B cell (primary cell): ENCODE data around the gene EGF. TPM values are rescaled to one million over a fixed set of nuclear protein-coding genes. Genes with fewer than 3 reads are reported as not detected.

Source experiments
- ATAC-seq: fragments of 200-7000 bp; cut with Tn5 transposase; one replicate; pipeline ENCODE4 v1.10.0; 2021; ENCODE audit warnings: low read depth, mild to moderate bottlenecking, moderate number of reproducible peaks, moderate library complexity
- CTCF ChIA-PET: fragments of 350-600 bp; sonication (Branson Sonifier 250); formaldehyde crosslinking; loops from one replicate; lab custom pipeline; 2021; ENCODE audit warnings: antibody characterized with exemption, inconsistent platforms; lab: Charles Lee
- POLR2A ChIA-PET: fragments of 350-600 bp; sonication (Branson Sonifier 250); formaldehyde crosslinking; loops from one replicate; lab custom pipeline; 2021; ENCODE audit warnings: antibody characterized with exemption; lab: Charles Lee
- DNase-seq: peaks from one replicate; pipeline ENCODE4 v3.0.0; 2013
- H2AFZ ChIP-seq: 2 replicates; pipeline ENCODE4 v1.6.1; 2012; ENCODE audit warnings: mild to moderate bottlenecking, low read depth, low read length; ENCODE audit not compliant: insufficient read depth, poor library complexity, severe bottlenecking
- H3K27ac ChIP-seq, 2 donors: 1 replicate in 1 of 2; 2 replicates in 1 of 2; pipeline ENCODE4 v1.5.1; 2012 to 2013; ENCODE audit warnings: low read length in 2 of 2, mild to moderate bottlenecking in 2 of 2, moderate library complexity in 1 of 2
- H3K27me3 ChIP-seq, 4 experiments: fragments of 200-600 bp in 1 of 4; sonication (generic) in 1 of 4; replicated peaks in 1 of 4; 1 replicate in 2 of 4; 2 replicates in 2 of 4; pipeline versions ENCODE4 v1.6.1 to v1.7.0; 2013 to 2016; ENCODE audit warnings: low read length in 3 of 4, mild to moderate bottlenecking in 2 of 4, mixed read lengths in 1 of 4, moderate library complexity in 1 of 4; ENCODE audit not compliant: insufficient read depth in 4 of 4, control insufficient read depth in 3 of 4; ENCODE audit errors: control extremely low read depth in 1 of 4
- H3K36me3 ChIP-seq, 2 experiments: replicated peaks in 1 of 2; 1 replicate in 1 of 2; 2 replicates in 1 of 2; pipeline versions ENCODE4 v1.6.1 to v1.7.1; 2013; ENCODE audit warnings: low read length in 1 of 2; ENCODE audit not compliant: insufficient read depth in 2 of 2, control insufficient read depth in 1 of 2; ENCODE audit errors: control extremely low read depth in 1 of 2, extremely low read depth in 1 of 2
- H3K4me1 ChIP-seq, 2 donors: fragments of 200-600 bp in 1 of 2; sonication (generic) in 1 of 2; 1 replicate in 1 of 2; 2 replicates in 1 of 2; pipeline versions ENCODE4 v1.5.1 to v1.6.1; 2013 to 2017; ENCODE audit warnings: low read length in 2 of 2; ENCODE audit not compliant: control insufficient read depth in 2 of 2, insufficient read depth in 2 of 2
- H3K4me2 ChIP-seq: replicated peaks from 2 replicates; pipeline ENCODE3; 2012; ENCODE audit warnings: mild to moderate bottlenecking, low read depth, low read length; ENCODE audit not compliant: poor library complexity, severe bottlenecking
- H3K4me3 ChIP-seq, 5 experiments: fragments of 200-600 bp in 1 of 5; sonication (generic) in 1 of 5; 1 replicate in 3 of 5; 2 replicates in 2 of 5; pipeline versions ENCODE4 v1.5.1 to v1.7.0; 2011 to 2016; ENCODE audit warnings: low read length in 4 of 5, mild to moderate bottlenecking in 4 of 5, low read depth in 2 of 5, control low read depth in 1 of 5, moderate library complexity in 1 of 5; ENCODE audit not compliant: insufficient read depth in 1 of 5; ENCODE audit errors: control extremely low read depth in 1 of 5, extremely low read depth in 1 of 5
- H3K79me2 ChIP-seq: fragments of 200-600 bp; sonication (generic); one replicate; pipeline ENCODE4 v1.6.0; 2016; ENCODE audit warnings: low read length; ENCODE audit not compliant: control insufficient read depth, insufficient read depth
- H3K9ac ChIP-seq: fragments of 200-600 bp; sonication (generic); 2 replicates; pipeline ENCODE4 v1.6.1; 2017; ENCODE audit warnings: mild to moderate bottlenecking, low read length, moderate library complexity
- H3K9me3 ChIP-seq, 3 donors: one replicate each; pipeline versions ENCODE4 v1.6.1 to v1.7.1; 2013; ENCODE audit warnings: low read length in 2 of 3; ENCODE audit not compliant: control insufficient read depth in 2 of 3, insufficient read depth in 1 of 3; ENCODE audit errors: control extremely low read depth in 1 of 3
- H4K20me1 ChIP-seq: 2 replicates; pipeline ENCODE4 v1.6.0; 2012; ENCODE audit warnings: mild to moderate bottlenecking, low read length; ENCODE audit not compliant: insufficient read depth, control insufficient read depth, poor library complexity, severe bottlenecking
- H3K27ac Mint-ChIP-seq: one replicate; pipeline ENCODE4 v1.8.0; 2021; ENCODE audit warnings: mixed read lengths
- H3K27me3 Mint-ChIP-seq: one replicate; pipeline ENCODE4 v1.8.0; 2021; ENCODE audit warnings: mixed read lengths
- H3K4me1 Mint-ChIP-seq: one replicate; pipeline ENCODE4 v1.8.0; 2021; ENCODE audit warnings: mixed read lengths
- H3K4me3 Mint-ChIP-seq: one replicate; pipeline ENCODE4 v1.8.0; 2021; ENCODE audit warnings: mixed read lengths
- H3K9me3 Mint-ChIP-seq: one replicate; pipeline ENCODE4 v1.8.0; 2022; ENCODE audit warnings: mixed read lengths; ENCODE audit not compliant: insufficient read depth
- EZH2 ChIP-seq: IDR thresholded peaks from 2 replicates; pipeline ENCODE4 v1.6.1; 2012; ENCODE audit warnings: borderline replicate concordance, low read depth, mild to moderate bottlenecking, moderate library complexity, low read length; ENCODE audit not compliant: insufficient read depth, poor library complexity, severe bottlenecking
- WGBS: methylation state at CpG from one replicate; pipeline ENCODE4 v1.1.5; 2013; ENCODE audit warnings: missing lambda C conversion rate; ENCODE audit not compliant: insufficient coverage; 5-methylcytosine and 5-hydroxymethylcytosine counted together
- intact Hi-C: fragments of 100-400 bp; cut with micrococcal nuclease; formaldehyde crosslinking; loops from one replicate; pipeline ENCODE4 v1.10.0; 2022
- polyA plus RNA-seq: library from polyadenylated mRNA; depleted of rRNA; stranded (reverse); fragments of >200 nt; gene quantifications from 2 replicates; pipeline ENCODE4 v1.2.3, GENCODE V29; 2012
- total RNA-seq, 2 donors: library from RNA; stranded (reverse); fragments of 120-200 nt in 1 of 2; gene quantifications; 1 replicate in 1 of 2; 2 replicates in 1 of 2; pipeline versions ENCODE4 v1.2.3 to v1.2.4, GENCODE V29; 2013 to 2022
- TF ChIP-seq, protein P1 (sequence below): fragments of 200-600 bp; IDR thresholded peaks from one replicate; pipeline ENCODE4 v1.8.0; 2022; ENCODE audit warnings: antibody characterized with exemption, mild to moderate bottlenecking

The EGF gene
- total and polyA plus RNA-seq, 2 donors (not counting 1 experiment from before 2014, with no cell fraction given): not detected

DNA sequence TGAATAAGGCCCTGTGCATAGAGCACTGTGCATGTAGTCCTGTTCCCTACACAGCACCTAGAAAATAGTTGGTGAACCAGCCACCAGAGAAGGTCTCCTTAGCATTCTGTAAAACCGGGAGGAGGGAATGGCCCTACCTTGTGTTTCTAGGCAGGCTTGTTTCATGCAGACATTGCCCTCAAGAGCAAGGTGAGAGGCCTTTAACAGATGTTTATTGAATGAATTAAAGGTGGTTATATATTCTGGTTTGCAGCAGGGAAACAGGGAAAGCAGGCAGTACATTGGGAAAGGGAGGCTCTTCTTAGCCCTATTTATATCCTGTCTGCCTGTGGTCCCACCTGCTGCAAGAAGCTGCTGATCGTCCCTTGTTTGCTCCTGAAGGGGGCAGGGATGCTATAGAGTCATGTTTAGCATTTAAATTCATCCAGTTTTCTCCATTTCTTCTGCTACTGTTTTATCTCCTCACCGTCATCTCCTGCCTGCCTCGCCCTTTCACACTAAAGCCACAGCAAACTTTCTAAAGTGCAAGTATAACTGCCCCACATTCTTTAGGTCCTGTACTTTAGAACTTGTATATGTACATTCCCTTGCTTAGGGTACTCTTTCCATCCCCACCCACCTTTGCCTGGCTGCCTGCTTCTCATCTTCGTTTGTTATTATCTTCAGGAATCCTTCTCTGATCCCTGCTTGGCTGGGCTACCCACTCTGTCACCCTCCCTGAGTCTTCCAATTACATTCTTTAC, 60.3 kb downstream of the EGF start:
- Histone ChIP-seq H3K9me3 (no peaks in the 10 kb centered on the region), H4K20me1 (no peaks in the 10 kb centered on the region), H3K27ac (no peak overlapping the region), H3K4me2 (no peak overlapping the region), H3K79me2 (no peaks in the 10 kb centered on the region), H3K36me3 (no peaks in the 10 kb centered on the region), H3K9ac (no peak overlapping the region), H2AFZ (no peak overlapping the region), H3K4me1 (peaks cover 10 to 12% of the 10 kb centered on the region in 2 donors), H3K27me3 (peaks cover 0 to 3% (median 0%) of the 10 kb centered on the region in 4 experiments), H3K4me3 (no peak overlapping the region)
- Mint-ChIP-seq H3K27me3 (peaks cover 26% of the 10 kb centered on the region), H3K27ac (no peak overlapping the region), H3K4me3 (no peak overlapping the region), H3K4me1 (peaks cover 20% of the 10 kb centered on the region), H3K9me3 (no peaks in the 10 kb centered on the region)
- 84% methylated on average over 5 of the region's 5 CpGs for WGBS
- DNase-seq (no peak), ATAC-seq (no peak)
- intact Hi-C loops: no loop called here
- POLR2A ChIA-PET: no interaction called here
- CTCF ChIA-PET: no interaction called here
- TF ChIP-seq, protein P1, sequence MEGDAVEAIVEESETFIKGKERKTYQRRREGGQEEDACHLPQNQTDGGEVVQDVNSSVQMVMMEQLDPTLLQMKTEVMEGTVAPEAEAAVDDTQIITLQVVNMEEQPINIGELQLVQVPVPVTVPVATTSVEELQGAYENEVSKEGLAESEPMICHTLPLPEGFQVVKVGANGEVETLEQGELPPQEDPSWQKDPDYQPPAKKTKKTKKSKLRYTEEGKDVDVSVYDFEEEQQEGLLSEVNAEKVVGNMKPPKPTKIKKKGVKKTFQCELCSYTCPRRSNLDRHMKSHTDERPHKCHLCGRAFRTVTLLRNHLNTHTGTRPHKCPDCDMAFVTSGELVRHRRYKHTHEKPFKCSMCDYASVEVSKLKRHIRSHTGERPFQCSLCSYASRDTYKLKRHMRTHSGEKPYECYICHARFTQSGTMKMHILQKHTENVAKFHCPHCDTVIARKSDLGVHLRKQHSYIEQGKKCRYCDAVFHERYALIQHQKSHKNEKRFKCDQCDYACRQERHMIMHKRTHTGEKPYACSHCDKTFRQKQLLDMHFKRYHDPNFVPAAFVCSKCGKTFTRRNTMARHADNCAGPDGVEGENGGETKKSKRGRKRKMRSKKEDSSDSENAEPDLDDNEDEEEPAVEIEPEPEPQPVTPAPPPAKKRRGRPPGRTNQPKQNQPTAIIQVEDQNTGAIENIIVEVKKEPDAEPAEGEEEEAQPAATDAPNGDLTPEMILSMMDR: no peak
- no peak for TF ChIP-seq EZH2

DNA sequence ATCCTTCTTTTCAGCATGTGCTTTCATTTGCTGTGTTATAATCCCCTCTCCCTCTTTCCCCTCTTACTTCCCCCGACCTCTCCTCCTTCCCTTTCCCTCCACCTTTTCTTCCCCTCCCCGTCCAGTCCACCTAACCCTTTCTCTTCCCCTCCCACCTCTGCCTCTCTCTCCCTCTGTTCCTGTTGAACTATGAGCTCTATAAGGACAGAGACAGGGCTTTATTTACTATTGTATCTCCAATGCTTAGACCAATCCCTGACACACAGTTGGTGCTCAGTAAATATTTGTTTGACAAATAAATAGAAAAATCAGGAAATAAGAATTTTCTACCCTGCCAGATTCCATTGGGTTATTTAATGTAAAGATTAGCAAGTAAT, 60.8 kb downstream of the EGF start:
- 73% methylated on average over 2 of the region's 2 CpGs for WGBS
- H3K4me2 ChIP-seq: no peak overlapping the region
- intact Hi-C loops: no loop called here
- Mint-ChIP-seq H3K27me3 (peaks cover 29% of the 10 kb centered on the region), H3K4me1 (peaks cover 16% of the 10 kb centered on the region), H3K4me3 (no peak overlapping the region), H3K27ac (no peak overlapping the region), H3K9me3 (no peaks in the 10 kb centered on the region)
- ChIA-PET POLR2A (no interaction called here), CTCF (no interaction called here)
- H3K4me3 ChIP-seq: no peak overlapping the region
- H3K4me1 ChIP-seq: peaks cover 7 to 8% of the 10 kb centered on the region in 2 donors
- H3K9me3 ChIP-seq: no peaks in the 10 kb centered on the region
- H2AFZ ChIP-seq: no peak overlapping the region
- no peaks in the 10 kb centered on the region for H3K79me2 ChIP-seq
- H3K27me3 ChIP-seq: peaks cover 0 to 3% (median 0%) of the 10 kb centered on the region in 4 experiments
- no peaks in the 10 kb centered on the region for H3K36me3 ChIP-seq
- TF ChIP-seq, protein P1: no peak
- no peak for TF ChIP-seq EZH2
- no peak for DNase-seq
- H3K9ac ChIP-seq: no peak overlapping the region
- H3K27ac ChIP-seq: no peak overlapping the region
- no peaks in the 10 kb centered on the region for H4K20me1 ChIP-seq
- no peak for ATAC-seq
